GM19043 (cell line): ENCODE results near the gene RALGAPA2.

ENCODE experiments used
- ATAC-seq: cut with Tn5 transposase; IDR thresholded peaks from one replicate; pipeline ENCODE4 v1.9.1; 2021; ENCODE audit warnings: low read depth; ENCODE audit not compliant: unreplicated experiment

RALGAPA2 gene

DNA sequence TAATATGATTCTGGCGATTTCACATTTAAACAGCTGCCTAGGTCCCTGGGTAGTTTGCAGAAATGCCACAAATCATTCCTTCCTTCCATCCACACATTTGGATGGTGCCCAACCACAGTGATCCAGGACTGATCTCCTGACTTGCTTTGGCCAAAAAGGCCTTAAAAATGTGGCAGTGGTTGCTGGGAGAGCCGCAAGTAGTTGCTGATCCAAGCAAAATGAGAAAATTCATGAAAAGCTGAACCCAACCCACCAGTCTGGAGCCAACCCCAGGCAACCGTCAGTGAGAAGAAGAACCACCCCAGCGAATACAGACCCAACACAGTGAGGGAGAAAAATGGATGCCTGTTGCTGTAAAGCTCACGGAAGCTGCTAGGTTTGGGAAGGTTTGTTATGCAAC is 25.1 kb downstream of the RALGAPA2 start:
- ATAC-seq, result no peak

DNA sequence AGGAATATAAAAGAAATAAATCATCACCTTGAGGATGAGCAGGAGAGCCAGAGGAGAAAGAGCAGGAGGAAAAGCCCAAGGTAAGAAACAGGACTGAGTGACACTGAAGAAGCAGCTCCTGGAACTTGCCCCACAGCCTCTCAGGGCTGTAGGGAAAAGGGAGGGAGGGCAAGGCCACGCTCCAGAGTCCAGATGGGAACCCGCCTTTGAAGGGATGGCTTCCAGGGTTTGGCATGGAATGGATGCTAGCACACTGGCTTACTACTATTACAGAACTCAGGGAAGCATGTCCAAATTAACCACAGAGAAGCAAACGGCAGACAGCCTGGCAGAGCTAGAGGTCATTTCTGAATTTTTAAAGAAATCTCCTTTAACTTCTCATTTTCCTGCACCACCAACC is 26.8 kb downstream of the RALGAPA2 start:
- ATAC-seq, result no peak

DNA sequence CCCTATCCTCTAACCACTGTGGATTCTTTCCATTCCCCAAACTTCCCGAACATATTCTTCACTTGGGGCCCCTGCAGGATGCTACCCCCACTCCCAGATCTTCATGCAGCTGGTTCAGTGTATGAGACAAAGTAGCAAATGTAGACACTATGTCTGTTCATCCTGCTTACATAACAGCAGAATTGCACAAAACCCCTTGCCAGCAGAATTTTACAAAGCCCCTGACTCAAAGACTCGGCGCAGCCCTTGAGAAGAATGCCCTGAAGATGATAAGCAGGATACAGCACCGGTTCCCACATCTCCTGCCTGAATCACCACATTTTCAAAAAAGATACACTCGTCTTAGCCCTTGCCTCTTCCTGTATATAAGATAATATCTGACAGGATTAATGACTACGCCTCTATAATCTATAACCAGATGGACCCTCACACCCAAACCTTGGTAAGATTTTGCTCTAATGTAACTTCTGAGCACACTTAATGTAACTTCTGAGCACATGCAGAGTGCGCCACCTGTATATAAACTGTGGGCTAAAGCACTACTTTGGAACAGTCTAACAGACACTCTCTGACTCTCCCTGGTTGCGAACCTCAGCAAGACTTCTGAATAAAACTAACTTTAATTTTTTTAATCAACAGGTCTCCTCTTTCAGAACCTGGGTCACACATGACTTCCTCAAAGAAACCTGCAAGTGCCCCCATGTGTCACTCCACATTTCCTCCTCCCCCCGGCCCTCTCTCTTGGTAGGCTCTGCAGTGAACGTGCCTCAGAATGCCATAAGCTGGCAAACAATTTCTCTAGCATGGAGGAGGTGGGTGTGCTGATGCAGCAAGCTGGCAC is 28.7 kb downstream of the RALGAPA2 start:
- ATAC-seq, result no peak

DNA sequence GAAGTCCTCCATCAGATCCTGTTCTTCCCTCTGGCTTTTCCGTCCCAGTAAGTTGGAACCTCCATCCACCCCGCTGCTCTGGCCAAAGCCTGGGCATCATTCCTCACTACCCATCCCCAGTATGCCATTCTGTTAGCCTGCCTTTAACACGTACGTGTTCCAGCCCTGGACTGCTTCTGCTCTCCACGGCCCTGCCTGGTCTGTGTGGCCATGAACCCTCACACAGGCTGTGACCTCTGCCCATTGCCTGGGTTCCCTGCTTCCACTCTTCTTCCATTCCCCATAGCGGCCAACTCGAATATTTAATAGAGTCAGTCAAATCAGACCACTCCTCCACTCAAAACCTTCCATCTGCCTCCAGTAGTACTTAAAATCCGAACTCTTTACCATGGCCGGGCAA is 29.4 kb downstream of the RALGAPA2 start:
- ATAC-seq, result no peak

DNA sequence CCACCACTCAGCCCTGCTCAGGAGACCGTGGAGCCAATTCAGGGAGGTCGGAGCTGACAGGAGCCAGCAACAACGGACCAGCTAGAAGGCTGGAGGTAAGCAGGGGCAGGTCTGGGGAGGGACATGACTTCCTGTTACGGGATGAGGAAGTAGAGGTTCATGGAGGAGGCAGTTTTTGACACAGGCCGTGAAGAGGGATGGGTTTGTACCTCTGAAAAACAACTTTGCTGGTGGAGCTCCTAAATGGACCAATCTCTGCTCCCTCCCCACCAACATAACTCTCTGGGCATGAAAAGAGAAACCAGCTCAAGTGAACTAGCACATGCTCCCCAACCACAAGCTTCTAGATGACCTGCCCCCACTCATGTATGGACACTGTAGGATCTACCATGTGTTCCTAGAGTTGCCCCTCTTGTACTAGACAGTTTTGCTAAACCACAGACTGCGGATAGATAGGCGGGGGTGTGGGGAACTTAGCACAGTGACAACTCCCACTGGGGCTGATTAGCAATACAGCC is 31.4 kb downstream of the RALGAPA2 start:
- ATAC-seq, result no peak

DNA sequence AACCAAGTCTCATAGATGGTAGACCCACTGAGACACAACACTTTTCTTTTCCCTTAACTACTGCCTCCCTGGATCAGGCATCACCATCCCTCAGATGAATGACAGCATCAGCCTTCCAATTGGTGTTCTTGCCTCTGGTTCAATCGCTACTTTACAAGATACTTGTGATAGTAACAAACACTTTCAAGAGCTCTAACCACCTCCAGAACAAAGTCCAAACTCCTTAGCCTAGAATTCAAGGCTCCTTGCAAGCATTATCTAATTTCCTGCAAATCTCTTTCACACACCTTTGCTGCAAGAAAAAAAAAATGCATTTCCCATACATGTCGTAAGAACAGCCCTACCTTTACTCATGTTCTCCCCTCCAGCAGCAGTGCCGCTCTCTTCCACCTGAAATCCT is 33.1 kb downstream of the RALGAPA2 start:
- no peak for ATAC-seq

DNA sequence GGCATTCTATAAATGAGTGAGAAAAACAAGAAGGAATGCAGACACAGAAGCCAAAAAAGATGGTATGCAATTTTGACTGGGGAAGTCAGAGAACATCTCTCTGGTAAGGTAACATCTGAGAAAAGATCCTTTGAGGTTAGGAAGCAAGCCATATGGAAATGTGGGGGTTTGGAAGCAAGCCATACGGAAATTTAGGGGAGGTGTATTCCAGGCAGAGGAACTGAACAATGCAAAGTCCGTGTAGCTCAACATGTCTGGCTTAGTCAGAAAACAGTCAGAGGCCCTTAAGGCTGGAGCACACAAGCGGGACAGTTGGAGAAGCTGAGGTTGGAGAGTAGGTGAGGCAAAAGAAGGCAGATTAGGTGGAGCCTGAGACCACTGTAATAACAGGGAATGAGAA is 35.3 kb downstream of the RALGAPA2 start:
- no peak for ATAC-seq

DNA sequence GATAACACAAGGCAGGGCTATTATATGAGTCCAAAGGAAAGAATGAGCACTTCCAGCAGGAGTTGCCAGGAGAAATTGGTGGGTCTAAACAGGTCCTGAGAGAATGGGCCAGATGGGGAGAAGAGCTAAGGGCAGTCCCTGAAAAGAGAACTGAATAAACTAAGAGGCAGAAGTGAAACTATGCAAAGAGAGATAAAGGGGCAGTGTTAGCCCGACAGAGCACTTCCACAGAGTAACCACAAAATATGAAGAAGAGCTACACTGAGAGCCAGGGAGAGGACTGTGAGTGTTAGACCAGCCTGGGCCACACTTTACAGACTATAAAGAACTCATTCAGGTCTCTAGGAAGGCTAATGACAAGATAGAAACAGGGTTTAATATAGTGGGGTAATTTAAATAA is 43.8 kb downstream of the RALGAPA2 start:
- peak; percentile 99 for ATAC-seq

DNA sequence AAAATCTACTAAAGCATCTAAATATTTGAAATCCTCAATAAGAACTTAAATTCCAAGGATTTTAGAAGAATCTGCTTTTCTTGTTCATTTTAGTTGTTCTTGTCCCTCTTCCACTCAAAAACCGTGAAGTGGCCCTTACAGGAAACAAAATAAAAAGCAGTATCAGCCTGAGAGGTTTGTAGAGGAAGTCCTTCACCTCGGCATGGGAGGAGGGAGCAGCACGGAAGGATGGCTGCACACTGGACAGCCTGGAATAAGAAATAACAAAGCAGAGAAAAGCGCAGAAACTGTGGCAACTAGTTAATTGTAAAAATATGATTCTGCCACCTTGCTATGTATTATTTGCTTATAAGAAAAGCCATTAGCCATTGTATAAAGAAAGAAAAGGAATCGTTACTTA is 46.1 kb downstream of the RALGAPA2 start:
- ATAC-seq, result no peak

DNA sequence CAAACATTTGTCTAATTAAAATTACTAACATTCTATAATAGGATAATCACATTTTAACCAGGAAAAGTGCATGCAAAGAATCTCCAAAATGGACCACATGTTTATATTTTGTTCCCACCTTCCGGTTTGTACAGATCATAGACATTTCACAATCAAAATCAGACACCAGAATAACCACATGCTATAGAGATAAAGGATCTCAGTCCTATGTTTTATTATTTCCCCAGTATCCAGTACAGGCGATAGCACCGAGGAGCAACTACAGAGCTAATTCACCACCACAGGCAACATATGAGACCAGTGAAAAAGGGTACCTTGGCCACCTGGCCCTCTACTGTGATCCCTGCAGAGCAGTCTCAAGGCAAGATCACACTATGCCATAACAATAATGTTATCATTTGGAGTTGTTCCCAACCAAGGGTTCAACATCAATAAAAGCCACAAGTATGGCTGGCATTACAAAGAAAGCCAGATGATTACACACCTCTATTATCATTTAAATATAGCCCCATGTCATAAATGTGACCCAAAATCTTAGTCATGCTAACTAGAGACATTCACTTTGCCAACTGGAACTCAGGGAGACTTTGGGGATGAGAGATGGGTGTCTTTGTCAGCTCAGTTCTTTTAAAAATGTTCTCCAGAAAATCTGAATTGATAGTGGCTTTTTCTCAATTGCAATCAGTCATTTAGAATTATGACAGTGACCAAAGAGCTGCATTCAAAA is 46.7 kb downstream of the RALGAPA2 start:
- ATAC-seq, result no peak

DNA sequence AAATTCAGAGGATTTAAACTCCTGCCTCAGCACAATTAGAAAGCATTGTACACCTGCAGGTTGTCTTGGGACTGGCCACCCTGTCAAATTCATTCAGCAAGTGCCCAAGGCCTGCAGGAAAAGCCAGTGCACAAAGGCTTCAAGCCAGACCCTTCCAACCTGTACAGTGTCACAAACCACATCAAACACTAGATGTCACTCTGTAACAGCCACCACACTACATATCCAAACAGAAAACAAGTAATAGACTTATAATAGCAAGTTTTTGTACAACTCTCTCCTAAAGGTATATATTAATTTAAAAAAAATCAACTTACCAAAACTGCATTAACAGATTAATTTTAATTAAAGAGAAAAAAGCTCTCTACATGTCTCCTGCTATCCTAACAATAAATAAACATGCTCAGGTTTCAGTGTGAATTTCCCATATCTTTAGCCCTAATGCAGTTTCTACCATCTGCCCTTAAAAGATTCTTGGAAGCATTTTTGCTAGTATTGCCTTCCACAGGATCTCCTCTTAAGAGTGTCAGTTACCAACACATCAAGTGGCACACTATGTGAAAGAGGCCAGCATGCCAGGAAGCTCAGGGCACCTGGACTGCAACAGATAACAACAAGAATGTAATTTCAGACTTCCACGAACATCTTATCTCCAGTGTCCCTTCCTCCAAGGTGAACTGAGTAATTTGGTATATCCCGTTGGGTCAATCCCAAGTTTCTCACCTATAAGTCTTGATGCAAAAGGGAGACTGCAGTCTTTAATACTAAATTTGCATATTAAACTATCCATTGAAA is 47.5 kb downstream of the RALGAPA2 start:
- ATAC-seq, result no peak

DNA sequence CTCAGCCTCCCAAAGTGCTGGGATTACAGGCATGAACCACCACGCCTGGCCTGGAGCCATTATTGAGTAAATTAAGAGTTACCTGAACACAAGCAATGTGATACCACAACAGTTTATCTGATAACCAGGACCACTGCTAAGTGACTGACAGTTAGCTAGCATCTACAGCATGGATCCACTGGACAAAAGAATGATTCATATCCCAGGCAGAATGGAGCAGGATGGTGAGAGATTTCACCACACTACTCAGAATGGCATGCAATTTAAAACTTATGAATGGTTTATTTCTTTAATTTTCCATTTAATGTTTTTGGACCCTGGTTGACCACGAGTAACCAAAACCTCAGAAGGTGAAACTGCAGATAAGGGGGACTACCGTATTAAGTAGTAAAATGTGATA is 48.6 kb downstream of the RALGAPA2 start:
- no peak for ATAC-seq

DNA sequence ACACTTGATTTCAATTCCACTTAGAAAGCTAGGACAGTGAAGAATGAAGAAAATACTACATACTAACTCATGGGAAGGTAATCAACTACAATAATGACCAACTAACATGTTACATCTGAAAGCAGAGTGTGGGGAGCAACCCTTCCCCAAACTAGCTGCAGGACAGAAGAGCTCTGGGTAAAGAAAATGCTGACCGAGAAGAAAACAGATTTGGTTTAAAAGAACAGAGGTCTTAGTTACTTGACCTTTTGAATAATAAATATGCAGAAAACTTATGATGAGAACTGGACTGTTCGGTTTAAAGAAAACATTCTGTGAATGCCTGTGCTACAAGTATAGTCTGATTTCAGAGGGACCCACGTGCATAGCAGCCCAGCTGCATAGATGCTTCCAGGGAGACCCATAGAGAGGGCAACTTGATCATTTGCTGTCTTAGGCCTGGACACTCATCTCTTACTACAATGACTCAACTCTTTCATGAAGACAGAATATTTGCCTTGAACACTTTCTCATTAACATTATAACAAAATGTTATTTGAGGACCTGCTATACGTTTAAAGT is 53.5 kb downstream of the RALGAPA2 start:
- no peak for ATAC-seq

DNA sequence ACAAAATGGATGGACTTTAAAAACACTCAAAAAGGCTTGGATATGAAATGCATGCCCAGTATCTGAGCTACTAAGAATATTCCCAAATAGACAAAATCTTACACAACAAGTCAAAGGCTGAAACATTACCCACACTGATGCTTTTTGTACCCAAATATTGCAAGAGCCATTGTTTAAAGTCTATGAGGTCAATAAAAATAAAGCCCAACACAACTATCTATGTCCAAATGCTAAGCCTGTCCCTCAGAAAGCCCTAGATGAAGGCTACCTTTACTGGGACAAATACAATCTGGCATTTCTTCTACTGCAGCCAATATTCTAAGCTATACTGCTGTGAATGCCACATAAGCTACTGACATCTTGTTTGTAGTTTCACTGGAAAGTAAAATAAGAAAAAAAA is 54.3 kb downstream of the RALGAPA2 start:
- ATAC-seq, result no peak

DNA sequence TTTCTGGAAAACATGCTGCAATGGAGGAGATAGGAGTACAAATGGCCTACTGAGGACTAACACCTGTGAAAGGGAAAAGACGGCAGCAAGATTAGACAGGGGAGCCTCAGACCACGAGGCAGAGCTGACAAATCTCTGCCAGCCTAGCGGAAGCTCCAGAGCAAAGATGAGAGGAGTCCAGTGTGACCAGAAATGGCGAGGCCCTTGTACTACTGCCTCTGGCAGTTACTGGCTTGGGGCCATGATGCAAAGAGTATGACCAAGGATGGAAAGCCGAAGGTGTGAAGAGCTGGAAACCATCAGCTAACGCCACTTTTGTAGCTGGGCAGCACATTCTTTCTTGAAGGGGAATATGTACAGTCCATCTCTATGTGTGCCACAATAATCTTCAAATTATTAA is 55.4 kb downstream of the RALGAPA2 start:
- ATAC-seq, result no peak

DNA sequence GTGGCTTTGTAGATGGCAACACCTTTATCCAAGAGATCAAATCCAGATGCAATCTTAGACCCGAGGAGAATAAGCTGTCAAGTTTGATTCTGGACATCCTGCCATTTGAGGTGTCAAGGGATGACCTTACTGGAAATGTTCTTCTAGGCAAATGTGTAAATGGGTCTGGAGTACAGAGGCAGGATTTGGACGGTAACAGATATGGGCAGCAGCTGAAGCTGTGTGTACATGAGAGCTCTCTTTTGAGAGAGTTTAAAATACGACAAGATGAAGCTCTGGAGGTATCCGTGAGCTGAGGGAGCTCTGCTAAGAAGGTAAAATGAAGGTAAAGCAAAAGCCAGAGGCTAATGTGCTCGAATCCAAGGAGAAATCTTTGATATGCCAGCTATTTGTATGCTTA is 56.6 kb downstream of the RALGAPA2 start:
- no peak for ATAC-seq

DNA sequence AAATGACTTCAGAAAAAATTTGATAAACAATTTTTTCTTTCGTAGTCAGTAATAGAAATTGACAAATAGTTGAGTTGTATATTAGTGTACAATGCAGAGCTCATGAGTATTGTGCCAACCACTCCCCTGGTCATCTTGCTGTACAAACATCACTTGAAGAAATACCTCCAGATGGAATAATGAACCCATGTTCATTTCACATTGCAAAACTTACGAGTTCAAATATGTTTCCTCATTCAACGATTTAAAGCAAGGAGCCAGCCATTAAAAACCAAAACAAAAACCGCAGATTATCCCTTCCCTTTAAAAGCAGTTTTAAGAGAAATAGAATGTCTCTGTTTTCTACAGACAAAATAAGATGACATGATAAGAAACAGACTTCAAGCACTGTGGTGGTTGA is 62.5 kb downstream of the RALGAPA2 start:
- ATAC-seq, result no peak

DNA sequence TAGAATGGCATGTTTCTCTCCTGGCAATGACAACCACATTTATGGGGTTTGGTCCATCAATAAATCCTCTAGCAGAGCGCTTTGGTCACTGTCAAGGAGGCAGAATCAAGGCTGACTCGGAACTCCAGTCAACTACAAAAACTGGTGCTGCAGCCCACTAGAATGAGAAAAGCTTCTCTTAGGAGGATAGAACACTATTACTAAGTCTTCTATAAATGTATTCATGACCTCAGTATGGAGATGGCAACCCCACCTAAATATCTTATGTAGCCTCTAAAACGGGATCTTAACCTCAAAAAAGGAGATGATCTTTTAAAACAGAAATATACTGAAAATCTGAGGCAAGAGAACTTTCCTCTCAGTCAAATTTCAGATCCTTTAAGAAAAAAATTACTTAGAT is 68.5 kb downstream of the RALGAPA2 start:
- no peak for ATAC-seq

DNA sequence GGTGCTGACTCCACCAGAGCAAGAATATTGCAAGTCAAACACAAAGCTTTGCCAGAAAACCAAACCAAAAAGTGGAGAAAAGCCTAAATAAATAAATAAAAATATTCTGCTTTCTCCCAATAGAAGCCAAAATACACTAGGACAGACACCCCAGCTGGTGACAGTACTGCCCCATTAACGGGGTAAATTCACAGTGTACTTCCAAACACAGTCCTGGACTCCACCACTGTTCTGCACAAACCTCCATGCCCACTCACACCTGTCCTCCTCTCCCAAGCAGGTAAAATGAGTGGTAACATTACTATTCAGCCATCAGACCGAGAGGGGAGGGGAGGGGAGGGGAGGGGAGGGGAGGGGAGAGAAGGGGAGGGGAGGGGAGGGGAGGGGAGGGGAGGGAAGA is 70.7 kb downstream of the RALGAPA2 start:
- ATAC-seq, result no peak

DNA sequence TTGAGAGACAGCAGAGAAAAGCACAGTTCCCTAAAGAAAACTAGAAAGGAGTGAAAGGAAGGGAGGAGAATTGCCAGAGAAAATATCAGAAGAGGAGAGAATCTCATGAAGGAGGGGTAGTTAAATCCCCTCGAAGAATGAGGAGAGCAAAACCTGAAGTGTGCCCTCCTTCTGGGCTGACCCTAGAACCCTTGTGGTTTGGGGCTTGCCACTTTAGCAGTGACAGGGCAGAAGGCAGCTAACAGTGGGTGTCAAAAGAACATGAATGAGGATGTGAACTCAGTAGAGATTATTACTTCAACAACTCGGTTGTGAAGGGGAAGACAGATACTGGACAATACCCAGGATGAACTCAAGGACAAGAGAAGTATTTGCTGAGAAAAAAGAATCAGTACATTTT is 73.6 kb downstream of the RALGAPA2 start:
- no peak for ATAC-seq
